ENCODE data around the gene PKD1L1. TPM values are rescaled to one million over a fixed set of nuclear protein-coding genes. Genes with fewer than 3 reads are reported as not detected.

PKD1L1 gene
- total RNA-seq, 1 donor from 2014 or later = 0.05 TPM

DNA sequence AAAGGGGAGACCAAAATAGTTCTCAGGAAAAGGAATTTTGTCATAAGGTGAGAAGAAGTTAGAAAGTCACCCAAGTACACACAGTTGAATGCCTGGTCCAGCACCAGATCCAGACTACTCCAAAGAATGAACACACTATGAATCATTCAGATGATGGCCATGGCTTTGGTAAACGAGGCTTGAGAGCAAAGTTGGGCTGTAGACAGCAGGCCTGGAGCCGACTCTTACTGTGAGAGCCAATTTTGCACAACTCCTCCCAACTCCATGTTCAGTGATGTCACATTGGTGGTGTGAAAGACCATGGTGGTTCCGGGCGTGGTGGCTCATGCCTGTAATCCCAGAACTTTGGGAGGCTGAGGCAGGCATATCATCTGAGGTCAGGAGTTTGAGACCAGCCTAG, 131.6 kb downstream of the PKD1L1 start:
- no peak for TF ChIP-seq CTCF (IDR thresholded peaks at IDR 0.05)
- Mint-ChIP-seq H3K27ac (ENCODE audit: unreplicated experiment) (no peak overlapping the region), H3K9me3 (ENCODE audit: unreplicated experiment) (no peaks in the 10 kb centered on the region), H3K36me3 (ENCODE audit: unreplicated experiment) (no peaks in the 10 kb centered on the region), H3K4me3 (ENCODE audit: unreplicated experiment) (no peak overlapping the region), H3K27me3 (ENCODE audit: unreplicated experiment) (no peaks in the 10 kb centered on the region), H3K4me1 (ENCODE audit: unreplicated experiment) (peaks cover 38% of the 10 kb centered on the region)
- no peak for DNase-seq (ENCODE audit: extremely low spot score, unreplicated experiment)

DNA sequence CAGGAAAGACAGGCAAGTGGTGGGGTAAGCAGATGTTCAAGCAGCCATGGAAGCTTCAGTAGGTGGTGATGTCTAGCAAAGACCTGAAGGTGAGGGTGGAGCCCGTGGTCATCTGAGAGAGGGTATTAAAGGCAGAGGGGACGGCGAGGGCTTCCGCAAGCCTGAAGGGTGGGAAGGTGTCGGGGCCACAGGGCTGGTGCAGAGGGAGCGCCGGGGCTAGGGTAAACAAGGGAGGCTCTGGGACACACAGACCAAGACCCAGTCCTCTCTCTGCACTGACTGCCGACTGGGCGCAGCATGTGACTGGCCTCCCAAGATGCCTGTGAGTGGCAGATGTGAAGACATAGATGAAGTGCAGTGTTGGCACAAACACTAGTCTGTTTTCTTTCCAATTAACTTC, 132.4 kb downstream of the PKD1L1 start:
- no peak for DNase-seq (ENCODE audit: extremely low spot score, unreplicated experiment)
- Mint-ChIP-seq H3K36me3 (ENCODE audit: unreplicated experiment) (no peaks in the 10 kb centered on the region), H3K27me3 (ENCODE audit: unreplicated experiment) (no peaks in the 10 kb centered on the region), H3K4me1 (ENCODE audit: unreplicated experiment) (peaks cover 38% of the 10 kb centered on the region), H3K9me3 (ENCODE audit: unreplicated experiment) (no peaks in the 10 kb centered on the region), H3K4me3 (ENCODE audit: unreplicated experiment) (no peak overlapping the region), H3K27ac (ENCODE audit: unreplicated experiment) (no peak overlapping the region)
- no peak for TF ChIP-seq CTCF (IDR thresholded peaks at IDR 0.05)

GRCh38 chr7:47814905-47815613, 133.2 kb downstream of the PKD1L1 start:
- no peaks in the 10 kb centered on the region for H3K36me3 Mint-ChIP-seq (ENCODE audit: unreplicated experiment)

DNA sequence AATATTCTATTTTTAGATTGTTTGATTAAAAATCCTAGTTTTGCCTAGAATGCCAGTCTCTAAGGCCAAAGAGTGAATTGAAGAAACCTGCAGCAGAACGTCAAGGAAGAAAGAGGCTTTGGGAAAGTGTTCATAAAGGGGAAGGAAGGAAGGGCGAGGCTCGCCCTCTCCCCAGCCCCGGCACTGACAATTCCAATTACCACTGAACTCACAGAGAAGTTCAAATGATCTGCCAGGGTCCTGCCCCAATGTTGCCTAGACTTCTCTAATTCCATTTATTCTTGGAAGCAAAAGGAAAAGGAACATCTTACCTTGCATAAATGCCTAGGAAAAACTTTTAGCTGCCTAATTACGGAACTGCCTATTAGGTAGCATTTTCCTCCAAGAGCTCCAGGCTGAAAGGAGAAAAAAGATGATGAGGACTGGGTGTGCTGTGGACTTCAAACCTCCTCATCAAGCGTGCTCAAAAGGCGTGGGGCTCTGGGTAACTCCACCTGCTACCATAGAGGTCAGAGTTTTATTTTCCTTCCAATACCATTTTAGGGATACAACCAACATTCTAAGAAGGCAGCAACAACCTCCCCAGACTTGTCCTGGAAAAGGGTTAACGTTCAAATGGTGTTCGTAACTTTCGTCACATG, 134.5 kb downstream of the PKD1L1 start:
- DNase-seq (ENCODE audit: extremely low spot score, unreplicated experiment) = no peak
- Mint-ChIP-seq H3K9me3 (ENCODE audit: unreplicated experiment) (no peaks in the 10 kb centered on the region), H3K27ac (ENCODE audit: unreplicated experiment) (no peak overlapping the region), H3K27me3 (ENCODE audit: unreplicated experiment) (no peaks in the 10 kb centered on the region), H3K36me3 (ENCODE audit: unreplicated experiment) (no peaks in the 10 kb centered on the region), H3K4me1 (ENCODE audit: unreplicated experiment) (peaks cover 33% of the 10 kb centered on the region), H3K4me3 (ENCODE audit: unreplicated experiment) (no peak overlapping the region)
- TF ChIP-seq CTCF (IDR thresholded peaks at IDR 0.05) = no peak

More at GRCh38 chr7:47814905-47815613, 133.2 kb downstream of the PKD1L1 start:
- no peak for TF ChIP-seq CTCF (IDR thresholded peaks at IDR 0.05)
- H3K4me1 Mint-ChIP-seq (ENCODE audit: unreplicated experiment) = peaks cover 38% of the 10 kb centered on the region
- no peaks in the 10 kb centered on the region for H3K9me3 Mint-ChIP-seq (ENCODE audit: unreplicated experiment)
- no peaks in the 10 kb centered on the region for H3K27me3 Mint-ChIP-seq (ENCODE audit: unreplicated experiment)
- H3K27ac Mint-ChIP-seq (ENCODE audit: unreplicated experiment) = no peak overlapping the region
- DNase-seq (ENCODE audit: extremely low spot score, unreplicated experiment) = no peak
- H3K4me3 Mint-ChIP-seq (ENCODE audit: unreplicated experiment) = no peak overlapping the region

DNA sequence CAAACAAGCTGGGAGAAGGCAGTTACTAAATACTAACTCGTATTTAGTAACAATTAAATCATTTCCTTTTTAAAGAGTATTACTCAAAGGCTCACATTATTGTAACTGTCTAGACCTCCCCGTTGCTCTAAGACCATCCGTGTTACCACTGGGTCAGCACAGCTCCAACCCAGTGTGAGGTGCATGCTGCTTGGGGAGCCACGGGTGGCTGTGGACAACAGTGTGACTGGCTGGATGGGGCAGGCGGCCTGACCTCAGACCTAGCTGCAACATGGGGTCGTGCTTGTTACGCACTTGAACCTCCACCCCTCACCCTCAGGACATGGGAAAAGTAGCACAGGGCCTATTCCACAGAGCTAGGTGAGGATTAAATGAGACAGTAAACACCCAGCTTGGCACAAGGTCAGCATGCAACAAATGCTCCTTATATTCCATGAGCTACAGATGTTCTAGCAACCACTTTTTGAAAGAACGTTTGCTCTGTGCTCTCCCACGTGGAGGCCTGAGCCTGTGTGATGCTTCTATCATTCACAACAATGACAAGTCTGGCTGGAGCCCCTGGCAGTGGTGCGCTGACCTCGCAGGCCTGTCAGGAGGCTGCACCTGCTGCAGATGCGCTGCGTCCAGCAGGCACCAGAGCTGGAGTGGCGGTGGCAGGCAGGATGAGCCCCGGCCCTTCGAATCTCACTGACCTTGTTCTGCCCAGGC, 135.7 kb downstream of the PKD1L1 start:
- Mint-ChIP-seq H3K9me3 (ENCODE audit: unreplicated experiment) (no peaks in the 10 kb centered on the region), H3K4me1 (ENCODE audit: unreplicated experiment) (peaks cover 22% of the 10 kb centered on the region), H3K4me3 (ENCODE audit: unreplicated experiment) (no peak overlapping the region), H3K27ac (ENCODE audit: unreplicated experiment) (no peak overlapping the region), H3K36me3 (ENCODE audit: unreplicated experiment) (no peaks in the 10 kb centered on the region), H3K27me3 (ENCODE audit: unreplicated experiment) (no peaks in the 10 kb centered on the region)
- TF ChIP-seq CTCF (IDR thresholded peaks at IDR 0.05) = no peak
- no peak for DNase-seq (ENCODE audit: extremely low spot score, unreplicated experiment)
